GM21576 (cell line): Measurements from ENCODE around the gene ADARB2.

ENCODE experiments used
- ATAC-seq: cut with Tn5 transposase; IDR thresholded peaks from one replicate; pipeline ENCODE4 v1.9.1; 2021; ENCODE audit warnings: mild to moderate bottlenecking, moderate library complexity; ENCODE audit not compliant: unreplicated experiment

The ADARB2 gene

DNA sequence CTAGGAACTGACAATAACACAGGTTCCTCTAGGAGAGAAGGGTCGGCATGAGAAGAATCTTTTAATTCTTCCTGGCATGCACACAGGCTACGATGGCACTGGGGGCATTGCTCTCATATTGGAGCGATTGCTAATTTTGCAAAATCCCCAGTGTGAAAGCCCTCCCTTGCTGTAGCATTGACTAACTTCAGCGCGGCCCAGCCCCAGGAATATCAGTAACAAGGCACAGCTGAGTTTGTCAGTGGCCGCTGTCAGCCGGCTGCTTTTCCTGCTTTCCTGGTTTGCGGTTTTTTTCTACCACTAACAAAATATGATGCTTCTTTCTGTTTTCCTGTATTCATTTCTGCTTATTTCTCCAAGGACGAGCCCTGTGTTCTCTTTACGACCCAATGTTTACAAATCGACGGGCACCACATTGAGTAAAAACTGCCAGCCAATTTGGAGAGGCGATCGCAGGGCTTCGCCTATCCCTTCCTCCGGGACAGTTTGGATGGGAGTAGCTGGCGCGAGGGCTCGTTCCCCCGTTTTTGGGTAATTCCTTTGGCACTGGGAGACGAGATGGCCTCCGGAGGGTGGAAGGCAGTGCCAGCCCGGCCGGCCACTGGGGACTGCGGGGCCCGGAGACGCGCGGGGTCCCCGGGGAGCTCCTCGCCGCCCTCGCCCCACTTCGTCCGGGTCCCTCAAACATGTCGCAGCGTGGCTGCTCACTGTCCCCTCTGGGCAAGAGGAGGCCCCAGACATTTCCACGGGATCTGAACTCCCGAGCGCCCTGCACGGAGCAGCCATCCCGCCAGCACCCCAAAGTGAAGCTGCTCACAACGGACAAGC lies 967 bp downstream of the ADARB2 start:
- no peak for ATAC-seq

- ATAC-seq, result no peak
These were observed 1.8 kb downstream of the ADARB2 start for GRCh38 chr10:1735562-1735961.

DNA sequence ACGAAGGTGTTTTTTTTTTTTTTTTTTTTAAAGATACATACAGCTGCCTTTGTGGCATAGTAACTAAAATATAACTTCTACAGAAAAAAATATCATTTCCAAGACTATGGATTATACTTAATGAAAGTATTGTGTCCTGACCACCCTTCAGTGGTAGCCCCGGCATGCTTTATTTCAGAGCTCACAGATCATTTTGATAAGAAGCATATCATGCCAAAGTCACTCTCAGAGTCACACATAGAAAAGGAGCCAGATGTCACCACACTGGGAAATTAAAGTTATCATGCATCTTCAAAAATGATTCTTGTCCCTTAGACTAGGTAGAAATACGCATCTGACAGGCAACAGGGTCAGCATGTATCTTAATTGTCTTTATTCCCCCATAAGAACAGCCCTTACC lies 3.0 kb downstream of the ADARB2 start:
- no peak for ATAC-seq

GRCh38 chr10:1733720-1734119 lies 3.6 kb downstream of the ADARB2 start:
- no peak for ATAC-seq

DNA sequence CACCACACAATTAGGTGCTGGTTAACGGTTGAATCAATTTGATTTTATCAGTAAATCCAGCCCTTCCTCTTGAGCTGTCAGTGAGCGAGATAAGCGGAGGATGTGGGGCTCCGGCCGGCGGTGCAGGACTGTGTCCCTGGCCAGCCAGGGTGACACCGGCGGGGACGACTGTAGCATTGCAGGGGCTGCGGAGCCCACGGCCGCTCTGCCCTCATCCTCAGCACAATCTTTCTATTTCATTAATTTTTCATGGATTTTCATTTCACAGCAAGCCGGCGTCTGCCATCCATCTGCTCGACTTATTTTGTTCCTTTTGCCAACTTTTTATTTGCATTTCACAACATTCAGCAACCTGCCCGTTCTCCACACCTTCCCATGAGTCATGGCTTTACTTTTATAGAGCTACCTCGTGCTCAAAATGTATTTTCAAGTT lies 4.7 kb downstream of the ADARB2 start:
- no peak for ATAC-seq

DNA sequence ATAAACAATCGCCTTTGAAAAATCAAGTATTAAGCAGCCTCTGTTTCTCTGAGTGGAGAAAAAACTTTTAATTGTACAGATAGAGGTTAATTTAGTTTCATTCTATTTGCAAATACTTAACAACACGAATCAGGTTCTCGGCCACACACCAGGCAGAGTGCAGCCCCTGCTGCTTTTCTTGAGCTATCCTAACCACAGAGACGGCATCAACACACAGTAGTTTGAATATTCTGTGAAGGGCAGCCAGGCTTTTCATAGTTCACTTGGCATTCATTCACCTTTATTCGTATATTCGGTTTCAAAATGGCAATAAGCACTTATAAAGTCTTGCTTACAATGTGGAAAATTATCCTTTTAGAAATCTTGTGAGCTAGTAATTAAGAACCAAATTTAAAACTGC lies 5.7 kb downstream of the ADARB2 start:
- ATAC-seq, result no peak

DNA sequence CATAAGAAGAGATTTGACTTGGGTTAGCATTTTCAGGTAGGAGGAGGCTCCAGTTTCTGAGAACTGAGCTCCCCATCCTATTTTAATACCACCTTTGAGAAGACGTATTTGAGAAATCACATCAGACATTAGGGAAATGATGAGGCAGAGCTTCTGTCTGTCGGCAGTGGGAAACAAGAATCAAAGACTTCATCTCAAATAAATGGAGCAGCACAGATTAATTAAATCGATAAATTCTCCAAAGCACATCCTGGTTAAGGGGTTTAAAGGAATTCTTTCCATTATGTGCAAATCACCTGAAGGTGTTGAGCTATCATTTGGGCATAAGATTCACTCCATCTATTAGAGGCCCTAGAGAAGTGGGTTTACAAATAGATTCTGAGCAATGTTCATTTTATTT lies 7.6 kb downstream of the ADARB2 start:
- no peak for ATAC-seq

DNA sequence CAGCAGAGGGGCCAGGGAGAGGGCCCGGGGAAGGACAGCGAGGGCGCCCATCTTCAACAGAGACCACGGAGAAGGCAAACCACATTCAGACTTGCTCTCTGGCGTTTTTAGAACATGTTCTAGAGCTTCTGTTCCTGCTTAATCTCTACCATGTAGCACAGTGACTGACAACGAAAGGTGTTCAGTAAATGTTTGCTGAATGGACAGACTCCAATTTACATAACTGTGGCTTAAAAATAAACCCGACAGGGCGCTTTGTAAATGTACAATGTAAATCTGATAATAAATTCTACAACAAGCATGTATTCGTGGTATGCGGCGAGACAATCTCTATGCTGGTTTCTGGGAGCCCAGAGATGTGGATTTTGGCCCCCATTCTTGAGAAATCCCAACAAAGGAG lies 10.5 kb downstream of the ADARB2 start:
- no peak for ATAC-seq

GRCh38 chr10:1724921-1725488 lies 12.3 kb downstream of the ADARB2 start:
- no peak for ATAC-seq

GRCh38 chr10:1716839-1717238 lies 20.5 kb downstream of the ADARB2 start:
- ATAC-seq, result no peak

- ATAC-seq, result no peak
These were observed 21.5 kb downstream of the ADARB2 start for GRCh38 chr10:1715821-1716220.

- ATAC-seq, result no peak
These were observed 24.2 kb downstream of the ADARB2 start for GRCh38 chr10:1712944-1713671.

- peak; percentile 48 for ATAC-seq
These were observed 25.0 kb downstream of the ADARB2 start for GRCh38 chr10:1712314-1712713.

DNA sequence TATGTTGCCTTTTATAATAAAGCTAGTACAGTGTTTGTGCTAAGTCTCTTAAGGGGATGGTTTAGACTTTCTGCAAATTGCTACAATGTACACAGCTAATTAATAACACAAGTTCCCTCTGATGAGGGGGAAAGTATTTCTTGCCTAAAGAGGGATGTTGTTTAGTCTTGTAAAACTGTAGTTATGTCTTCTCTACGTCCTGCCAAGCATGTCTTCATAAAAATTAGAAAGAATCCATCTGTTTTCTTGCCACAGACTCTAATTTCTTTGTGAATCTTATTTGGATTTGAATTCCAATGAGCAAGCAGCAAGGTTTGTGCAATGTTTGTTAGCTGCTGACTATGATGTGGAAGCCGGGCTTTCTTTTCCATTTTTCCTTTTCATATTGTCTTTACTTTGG lies 28.2 kb downstream of the ADARB2 start:
- ATAC-seq, result no peak

- ATAC-seq, result no peak
These were observed 28.6 kb downstream of the ADARB2 start for GRCh38 chr10:1708746-1709145.

GRCh38 chr10:1706711-1707110 lies 30.6 kb downstream of the ADARB2 start:
- ATAC-seq, result no peak

DNA sequence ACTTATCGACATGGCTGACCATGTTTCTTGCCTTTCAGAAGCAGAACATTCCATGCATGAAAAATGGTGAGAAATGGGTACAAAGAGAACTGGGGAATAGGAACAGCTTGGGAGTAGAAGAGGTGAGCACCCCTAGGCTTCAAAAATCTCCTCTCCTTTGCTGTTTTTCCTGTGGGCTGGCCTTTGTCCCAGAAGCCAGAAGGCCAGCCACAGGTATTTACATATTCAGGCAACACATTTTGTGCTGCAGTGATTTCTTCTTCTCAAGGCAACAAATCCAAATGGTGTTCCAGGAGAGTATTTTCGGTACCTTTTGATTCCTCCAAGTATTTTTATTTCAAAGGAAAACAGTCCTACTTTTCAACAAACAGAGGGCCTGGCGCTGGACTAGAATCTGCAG lies 31.1 kb downstream of the ADARB2 start:
- ATAC-seq, result no peak

GRCh38 chr10:1698185-1698584 lies 39.1 kb downstream of the ADARB2 start:
- ATAC-seq, result no peak

DNA sequence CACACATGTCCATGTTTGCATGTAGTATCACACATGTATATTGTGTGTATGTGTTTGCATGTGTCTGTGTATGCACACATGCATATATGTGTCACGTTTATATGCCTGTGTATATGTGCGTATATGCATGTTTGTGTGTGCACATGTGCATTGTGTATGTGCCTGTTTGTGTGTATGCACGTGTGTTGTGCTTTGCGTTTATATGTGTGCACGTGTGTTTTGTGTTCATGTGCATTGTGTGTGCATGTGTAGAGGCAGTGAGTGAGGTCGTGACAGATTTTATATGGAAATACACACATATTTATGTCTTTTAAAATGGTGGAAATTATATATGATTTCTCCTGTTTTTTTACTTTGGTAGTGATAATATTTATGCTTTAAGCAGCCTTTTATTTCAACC lies 41.2 kb downstream of the ADARB2 start:
- no peak for ATAC-seq

DNA sequence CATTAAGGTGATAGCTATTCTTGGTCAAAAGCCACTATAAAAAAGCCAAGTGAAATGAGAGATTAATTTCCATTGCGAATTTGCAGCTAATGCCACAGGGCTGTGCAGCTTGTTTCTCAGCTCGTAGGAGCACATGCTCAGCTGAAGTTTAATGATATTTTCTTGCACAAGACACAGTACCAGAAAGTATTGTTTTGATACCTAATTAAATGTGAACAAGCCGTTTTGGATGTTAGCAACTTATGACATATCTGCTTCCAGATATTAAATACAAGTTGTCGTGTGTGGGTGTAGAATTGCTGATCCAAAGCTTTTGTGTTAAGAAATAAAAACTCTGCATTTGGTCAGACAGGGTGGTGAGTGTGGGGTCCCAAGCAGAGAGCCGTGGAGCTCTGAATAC lies 47.2 kb downstream of the ADARB2 start:
- ATAC-seq, result no peak

DNA sequence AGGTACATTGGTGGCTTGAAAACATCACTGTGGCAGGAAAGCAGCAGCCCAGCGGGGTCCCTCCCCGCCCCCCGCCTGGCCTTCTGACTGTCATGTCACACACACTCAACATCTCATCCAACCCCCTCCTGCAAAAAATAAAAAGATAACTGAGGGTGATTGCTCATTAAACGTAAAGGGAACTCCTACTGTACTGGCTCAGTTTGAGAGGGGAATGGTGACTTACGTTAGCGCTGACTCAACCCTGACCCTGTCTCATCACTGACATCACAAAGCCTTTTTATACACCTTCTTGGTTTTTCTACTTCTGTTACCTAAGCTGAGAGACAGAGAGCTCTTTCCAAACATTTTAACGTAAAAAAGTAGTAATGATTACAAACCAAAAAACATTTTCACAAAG lies 48.8 kb downstream of the ADARB2 start:
- ATAC-seq, result no peak

GRCh38 chr10:1687623-1688150 lies 49.6 kb downstream of the ADARB2 start:
- ATAC-seq, result no peak
